PC-9 (cell line): ENCODE measurements around the gene EGR1. TPM values are rescaled to one million over a fixed set of nuclear protein-coding genes. Genes with fewer than 3 reads are reported as not detected.
A peak's percentile ranks its signal among the peaks of the same experiment; 100 is the strongest.

Source experiments
- BruUV-seq: library from RNA; stranded (reverse); fragments of 400-500 nt; replicated peaks from 2 replicates; lab custom pipeline; 2021; lab: Mats Ljungman, UMichigan
- CTCF ChIA-PET: fragments of 300-600 bp; sonication (Branson Sonifier 250); formaldehyde crosslinking; loops from one replicate; lab custom pipeline; 2022; ENCODE audit warnings: antibody characterized with exemption; lab: Charles Lee
- POLR2A ChIA-PET: fragments of 300-600 bp; sonication (Branson Sonifier 250); formaldehyde crosslinking; loops from one replicate; lab custom pipeline; 2022; ENCODE audit warnings: antibody characterized with exemption; ENCODE audit not compliant: unreplicated experiment; lab: Charles Lee
- DNase-seq, 2 experiments: peaks; one replicate each; pipeline versions ENCODE4 v3.0.0 to v3.0.0-alpha.2; 2015 to 2022; ENCODE audit warnings: mixed read lengths in 1 of 2
- H2AFZ ChIP-seq: fragments of 200-600 bp; sonication (generic); 2 replicates; pipeline ENCODE4 v1.8.1; 2017; ENCODE audit warnings: antibody characterized with exemption
- H3F3A ChIP-seq: fragments of 200-600 bp; sonication (generic); 2 replicates; pipeline ENCODE4 v1.8.1; 2017; ENCODE audit warnings: antibody characterized with exemption, mild to moderate bottlenecking, low read depth; ENCODE audit not compliant: insufficient read depth
- H3K27ac ChIP-seq: fragments of 200-600 bp; sonication (generic); 2 replicates; pipeline ENCODE4 v1.6.1; 2016; ENCODE audit warnings: mixed run types
- H3K27me3 ChIP-seq: fragments of 200-600 bp; sonication (generic); 2 replicates; pipeline ENCODE4 v1.6.1; 2016; ENCODE audit warnings: low read depth, mixed run types; ENCODE audit not compliant: insufficient read depth
- H3K36me3 ChIP-seq: fragments of 200-600 bp; sonication (generic); 2 replicates; pipeline ENCODE4 v1.6.1; 2016; ENCODE audit warnings: low read depth, mixed run types
- H3K4me1 ChIP-seq: fragments of 200-600 bp; sonication (generic); replicated peaks from 2 replicates; pipeline ENCODE4 v1.6.1; 2016; ENCODE audit warnings: mixed run types; ENCODE audit not compliant: insufficient read depth
- H3K4me2 ChIP-seq: fragments of 200-600 bp; sonication (generic); 2 replicates; pipeline ENCODE4 v1.6.1; 2017; ENCODE audit warnings: mixed run types
- H3K4me3 ChIP-seq: fragments of 200-600 bp; sonication (generic); 2 replicates; pipeline ENCODE4 v1.6.1; 2016; ENCODE audit warnings: mixed run types
- H3K79me2 ChIP-seq: fragments of 200-600 bp; sonication (generic); 2 replicates; pipeline ENCODE4 v1.6.1; 2017; ENCODE audit warnings: low read depth, mixed run types
- H3K9me2 ChIP-seq: fragments of 200-600 bp; sonication (generic); 2 replicates; pipeline ENCODE4 v1.8.1; 2017; ENCODE audit warnings: mild to moderate bottlenecking; ENCODE audit not compliant: insufficient read depth
- H3K9me3 ChIP-seq: fragments of 200-600 bp; sonication (generic); 2 replicates; pipeline ENCODE4 v1.8.1; 2016; ENCODE audit warnings: low read depth; ENCODE audit not compliant: insufficient read depth
- H4K20me1 ChIP-seq: fragments of 200-600 bp; sonication (generic); 2 replicates; pipeline ENCODE4 v1.8.1; 2017; ENCODE audit not compliant: insufficient read depth
- EZH2 ChIP-seq: fragments of 200-600 bp; sonication (generic); IDR thresholded peaks from 2 replicates; pipeline ENCODE4 v1.8.0; 2017; ENCODE audit warnings: antibody characterized with exemption, low read depth
- intact Hi-C: fragments of 100-400 bp; cut with micrococcal nuclease; formaldehyde crosslinking; loops from one replicate; pipeline ENCODE4 v1.10.0; 2022; ENCODE audit not compliant: unreplicated experiment
- total RNA-seq: library from RNA; stranded (reverse); gene quantifications from 2 replicates; pipeline ENCODE4 v1.2.3, GENCODE V29; 2021
- TF ChIP-seq, protein P1 (sequence below): fragments of 200-600 bp; sonication (generic); conservative IDR thresholded peaks from 2 replicates; pipeline ENCODE4 v1.6.1; 2017; ENCODE audit warnings: mixed run types, antibody characterized with exemption, mild to moderate bottlenecking, moderate library complexity

Gene EGR1
- total RNA-seq, 1 experiment from 2014 or later = 24.7 TPM

DNA sequence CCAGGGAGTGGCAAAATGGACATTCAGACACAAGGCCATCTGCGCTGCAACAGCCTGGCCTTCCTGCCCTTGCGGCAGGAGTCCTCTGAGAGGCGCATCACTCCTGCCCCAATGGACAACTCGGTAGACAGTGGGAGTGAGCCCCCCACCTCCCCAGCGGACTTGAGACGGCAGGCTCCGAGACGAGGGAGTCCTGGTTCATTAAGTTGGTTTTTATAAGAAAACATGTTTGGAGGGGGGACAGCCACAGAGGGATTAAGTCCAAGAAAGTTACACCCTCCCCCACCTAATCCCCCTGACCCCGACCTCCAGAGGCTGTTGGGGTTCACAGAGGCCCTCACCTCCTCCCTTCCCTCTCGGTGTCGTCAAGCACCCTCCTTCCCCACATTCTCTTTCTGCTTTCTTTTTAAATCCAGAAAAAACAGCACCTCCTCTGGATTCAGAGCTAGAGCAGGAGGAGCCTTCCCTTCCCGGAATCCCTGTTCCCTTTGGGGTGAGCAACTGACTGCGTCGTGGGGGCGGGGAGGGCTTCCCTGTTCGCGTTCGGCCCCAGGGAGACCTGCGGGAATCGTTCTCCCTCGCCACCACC, 1.8 kb upstream of the EGR1 start:
- Histone ChIP-seq H3K4me1 (peaks cover 6% of the 10 kb centered on the region), H3K27me3 (no peaks in the 10 kb centered on the region), H3K36me3 (no peaks in the 10 kb centered on the region), H2AFZ (peak overlapping the region; percentile 79), H4K20me1 (peaks cover 18% of the 10 kb centered on the region), H3K27ac (peak overlapping the region; percentile 81), H3K4me2 (peak overlapping the region; percentile 97), H3K4me3 (peak overlapping the region; percentile 80), H3K9me3 (no peaks in the 10 kb centered on the region), H3K79me2 (no peaks in the 10 kb centered on the region), H3F3A (peaks cover 4% of the 10 kb centered on the region; the same call in 1 of the 2 replicates), H3K9me2 (no peaks in the 10 kb centered on the region)
- no peak for TF ChIP-seq EZH2
- TF ChIP-seq, protein P1, sequence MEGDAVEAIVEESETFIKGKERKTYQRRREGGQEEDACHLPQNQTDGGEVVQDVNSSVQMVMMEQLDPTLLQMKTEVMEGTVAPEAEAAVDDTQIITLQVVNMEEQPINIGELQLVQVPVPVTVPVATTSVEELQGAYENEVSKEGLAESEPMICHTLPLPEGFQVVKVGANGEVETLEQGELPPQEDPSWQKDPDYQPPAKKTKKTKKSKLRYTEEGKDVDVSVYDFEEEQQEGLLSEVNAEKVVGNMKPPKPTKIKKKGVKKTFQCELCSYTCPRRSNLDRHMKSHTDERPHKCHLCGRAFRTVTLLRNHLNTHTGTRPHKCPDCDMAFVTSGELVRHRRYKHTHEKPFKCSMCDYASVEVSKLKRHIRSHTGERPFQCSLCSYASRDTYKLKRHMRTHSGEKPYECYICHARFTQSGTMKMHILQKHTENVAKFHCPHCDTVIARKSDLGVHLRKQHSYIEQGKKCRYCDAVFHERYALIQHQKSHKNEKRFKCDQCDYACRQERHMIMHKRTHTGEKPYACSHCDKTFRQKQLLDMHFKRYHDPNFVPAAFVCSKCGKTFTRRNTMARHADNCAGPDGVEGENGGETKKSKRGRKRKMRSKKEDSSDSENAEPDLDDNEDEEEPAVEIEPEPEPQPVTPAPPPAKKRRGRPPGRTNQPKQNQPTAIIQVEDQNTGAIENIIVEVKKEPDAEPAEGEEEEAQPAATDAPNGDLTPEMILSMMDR = no peak
- CTCF ChIA-PET = interaction anchor here (2.1 kb wide), 1 partner anchor 39 kb away, joined by 6 read pairs; no protein-coding TSS in a partner anchor
- DNase-seq = no peak
- intact Hi-C loops = loop anchor here (1.0 kb wide), 2 partner anchors 40 to 112 kb away; partner anchors contain the start of gene HSPA9
- no TSS peak for BruUV-seq
- POLR2A ChIA-PET = interaction anchor here (0.5 to 0.7 kb wide), 4 partner anchors 35 to 391 kb away, joined by 3 to 8 read pairs (median 4); no protein-coding TSS in a partner anchor

DNA sequence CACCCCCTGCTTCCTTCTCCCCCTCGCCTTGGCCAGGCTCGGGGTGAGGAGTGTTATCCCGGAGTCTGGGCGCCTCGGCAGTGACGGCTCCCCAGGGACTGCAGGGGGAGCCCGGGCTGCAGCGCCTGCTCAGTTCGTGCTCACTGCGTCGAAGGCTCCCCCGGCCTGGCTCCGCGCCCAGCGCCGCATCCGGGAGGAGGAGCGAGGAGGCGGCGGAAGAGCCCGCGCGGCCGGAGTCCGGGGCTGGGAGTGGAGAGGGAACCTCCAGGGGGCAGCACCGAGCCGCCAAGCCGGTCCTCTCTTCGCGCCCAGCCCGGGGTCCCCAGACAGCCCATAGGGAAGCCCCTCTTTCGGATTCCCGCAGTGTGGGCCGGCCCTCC, 1.3 kb upstream of the EGR1 start:
- TSS peak; percentile 64 for BruUV-seq
- Histone ChIP-seq H3K36me3 (no peaks in the 10 kb centered on the region), H3K9me3 (no peaks in the 10 kb centered on the region), H3F3A (peaks cover 4% of the 10 kb centered on the region; the same call in 1 of the 2 replicates), H2AFZ (peak overlapping the region; percentile 89), H3K4me2 (peak overlapping the region; percentile 97), H3K27ac (peak overlapping the region; percentile 81), H3K27me3 (no peaks in the 10 kb centered on the region), H3K9me2 (no peaks in the 10 kb centered on the region), H4K20me1 (peaks cover 18% of the 10 kb centered on the region), H3K79me2 (no peaks in the 10 kb centered on the region), H3K4me3 (peak overlapping the region; percentile 80), H3K4me1 (peaks cover 6% of the 10 kb centered on the region)
- ChIA-PET POLR2A (interaction anchor here (0.6 to 0.7 kb wide), 2 partner anchors 103 to 391 kb away, joined by 3 to 4 read pairs; no protein-coding TSS in a partner anchor), CTCF (interaction anchor here (2.1 kb wide), 1 partner anchor 38 kb away, joined by 6 read pairs; no protein-coding TSS in a partner anchor)
- intact Hi-C loops = loop anchor here (1.0 kb wide), 2 partner anchors 39 to 111 kb away; partner anchors contain the start of gene HSPA9
- peak; percentile 78 to 94 for DNase-seq
- TF ChIP-seq, protein P1 = peak; percentile 93
- TF ChIP-seq EZH2 = no peak

DNA sequence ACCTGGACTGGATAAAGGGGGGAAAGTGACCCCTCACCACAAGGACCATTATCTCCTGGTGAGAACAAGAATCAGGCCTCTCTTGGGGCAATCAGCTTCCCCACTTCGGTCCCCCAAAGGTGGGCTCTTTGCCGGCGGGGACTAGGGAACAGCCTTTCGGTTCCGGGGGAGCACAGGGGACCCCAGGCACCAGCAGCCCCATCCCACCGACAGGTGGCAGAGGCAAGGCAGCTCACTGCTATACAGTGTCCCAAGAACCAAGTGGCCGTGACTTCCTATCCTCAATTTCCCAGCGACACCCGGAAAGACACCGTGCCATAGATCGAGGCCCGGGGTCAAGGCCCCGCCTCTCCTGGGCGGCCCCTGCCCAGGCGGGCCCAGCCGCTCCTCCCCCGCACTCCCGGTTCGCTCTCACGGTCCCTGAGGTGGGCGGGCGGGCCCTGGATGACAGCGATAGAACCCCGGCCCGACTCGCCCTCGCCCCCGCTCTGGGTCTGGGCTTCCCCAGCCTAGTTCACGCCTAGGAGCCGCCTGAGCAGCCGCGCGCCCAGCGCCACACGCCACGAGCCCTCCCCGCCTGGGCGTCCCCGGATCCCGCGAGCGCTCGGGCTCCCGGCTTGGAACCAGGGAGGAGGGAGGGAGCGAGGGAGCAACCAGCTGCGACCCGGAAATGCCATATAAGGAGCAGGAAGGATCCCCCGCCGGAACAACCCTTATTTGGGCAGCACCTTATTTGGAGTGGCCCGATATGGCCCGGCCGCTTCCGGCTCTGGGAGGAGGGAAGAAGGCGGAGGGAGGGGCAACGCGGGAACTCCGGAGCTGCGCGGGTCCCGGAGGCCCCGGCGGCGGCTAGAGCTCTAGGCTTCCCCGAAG, 655 bp upstream of the EGR1 start:
- no peak for TF ChIP-seq EZH2
- TF ChIP-seq, protein P1 = peak; percentile 69
- BruUV-seq = no TSS peak

More for the DNA sequence above, 655 bp upstream of the EGR1 start:
- DNase-seq = peak; percentile 95 to 96
- Histone ChIP-seq H3K27me3 (no peaks in the 10 kb centered on the region), H3K4me2 (peak overlapping the region; percentile 97), H3F3A (peaks cover 4% of the 10 kb centered on the region; the same call in 1 of the 2 replicates), H3K27ac (peak overlapping the region; percentile 81), H3K9me2 (no peaks in the 10 kb centered on the region), H3K4me3 (peak overlapping the region; percentile 80), H3K9me3 (no peaks in the 10 kb centered on the region), H4K20me1 (peaks cover 18% of the 10 kb centered on the region), H3K79me2 (no peaks in the 10 kb centered on the region), H3K36me3 (no peaks in the 10 kb centered on the region), H2AFZ (peak overlapping the region; percentile 89), H3K4me1 (peaks cover 6% of the 10 kb centered on the region)
- POLR2A ChIA-PET = interaction anchor here (0.5 to 0.8 kb wide), 6 partner anchors 19 to 878 kb away, joined by 3 to 21 read pairs (median 4); partner anchors contain the start of gene HSPA9
- intact Hi-C loops = loop anchor here (1.0 kb wide), 3 partner anchors 39 to 111 kb away; partner anchors contain the start of genes ETF1 and HSPA9
- CTCF ChIA-PET = interaction anchor here (1.1 to 2.1 kb wide), 2 partner anchors 38 to 40 kb away, joined by 4 to 6 read pairs; no protein-coding TSS in a partner anchor
